Suprapubic skin (tissue), 4 donors: ENCODE data around the gene DIP2C.

Source experiments
- CTCF ChIP-seq, 2 donors: fragments of 200-600 bp in 1 of 2; fragments of 450-650 bp in 1 of 2; sonication (generic) in 1 of 2; IDR thresholded peaks; one replicate each; pipeline ENCODE4 v1.5.1; 2016 to 2019; ENCODE audit warnings: antibody characterized with exemption in 2 of 2, mild to moderate bottlenecking in 1 of 2, moderate library complexity in 1 of 2
- POLR2A ChIP-seq, 2 donors: fragments of 450-650 bp; IDR thresholded peaks; one replicate each; pipeline ENCODE4 v1.6.1; 2017; ENCODE audit warnings: antibody characterized with exemption in 2 of 2, mild to moderate bottlenecking in 2 of 2, moderate library complexity in 2 of 2
- POLR2AphosphoS5 ChIP-seq, 3 donors: sonication (generic); formaldehyde crosslinking; IDR thresholded peaks; one replicate each; pipeline ENCODE4 v1.6.1; 2017; ENCODE audit warnings: antibody characterized with exemption in 3 of 3

GRCh38 chr10:593421-593820 lies 96.0 kb downstream of the DIP2C start:
- TF ChIP-seq CTCF (IDR thresholded peaks at IDR 0.05) (no peak), POLR2AphosphoS5 (IDR thresholded peaks at IDR 0.05) (no peak), POLR2A (IDR thresholded peaks at IDR 0.05) (no peak)
